HG03095 (cell line): ENCODE data around the gene NME4.

Source experiments
- ATAC-seq: cut with Tn5 transposase; IDR thresholded peaks from one replicate; pipeline ENCODE4 v1.9.1; 2021; ENCODE audit warnings: moderate library complexity; ENCODE audit not compliant: unreplicated experiment

NME4 gene

DNA sequence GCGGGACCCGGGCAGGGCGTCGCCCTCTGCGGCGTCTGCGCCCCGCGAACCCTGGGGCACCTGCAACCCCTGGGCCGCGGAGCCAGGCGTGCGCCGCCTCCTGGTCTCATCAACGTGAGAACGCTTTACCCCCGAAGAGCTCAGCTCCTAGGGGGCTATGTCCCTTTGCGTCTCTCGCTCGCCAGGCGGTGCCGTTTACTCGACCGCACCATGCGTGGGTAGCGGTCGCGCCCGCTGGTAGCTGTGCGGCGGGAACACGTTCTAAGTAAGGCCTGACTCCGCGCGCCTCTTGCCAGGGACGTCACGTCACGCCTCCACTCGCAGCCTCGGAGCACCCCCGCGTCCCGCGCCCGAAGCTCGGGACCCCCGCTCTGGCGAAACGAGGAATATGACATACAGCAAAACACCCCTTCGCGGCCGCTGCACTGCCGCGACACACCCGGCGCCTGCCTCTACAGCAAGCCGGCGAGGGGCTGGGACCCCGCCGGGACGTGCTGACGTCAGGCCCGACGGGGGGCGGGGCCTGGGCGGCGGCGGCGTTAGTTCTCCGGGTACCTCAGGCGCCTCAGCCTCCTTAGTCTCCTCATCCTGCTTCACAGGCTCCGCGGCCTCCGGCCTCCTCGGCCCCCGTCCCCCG lies 28.2 kb downstream of the NME4 start, which contains the start of gene RAB11FIP3:
Gene RAB11FIP3 (plus strand): TSS at position 568 of the 637 bp plus-strand sequence. CDS start 358 bp downstream, outside the sequence.
- ATAC-seq, result peak; percentile 79

GRCh38 chr16:425740-426114 lies 28.7 kb downstream of the NME4 start:
- peak; percentile 30 for ATAC-seq

- ATAC-seq, result no peak
Observed at GRCh38 chr16:426115-426905, 29.3 kb downstream of the NME4 start.

GRCh38 chr16:426906-427249 lies 29.9 kb downstream of the NME4 start:
- ATAC-seq, result no peak

DNA sequence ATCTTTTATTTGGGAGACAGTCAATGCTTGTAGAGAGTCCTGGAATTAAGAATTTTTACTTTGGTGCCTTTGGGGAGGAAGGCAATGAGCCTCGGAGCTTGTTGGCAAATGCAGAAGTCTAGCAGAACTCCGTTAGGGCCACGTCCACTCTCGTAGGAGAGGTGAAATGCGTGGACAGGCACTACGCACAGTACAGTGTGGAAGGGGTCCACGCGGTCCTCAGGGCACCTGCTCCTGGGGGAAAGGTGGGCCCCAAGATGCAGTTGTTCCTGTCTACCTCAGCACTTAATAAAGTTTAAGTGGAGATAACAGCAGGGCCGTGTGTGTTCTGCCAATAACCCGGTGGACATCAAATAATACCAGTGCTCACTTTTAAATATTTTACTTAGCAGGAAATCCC lies 30.3 kb downstream of the NME4 start:
- ATAC-seq, result no peak

DNA sequence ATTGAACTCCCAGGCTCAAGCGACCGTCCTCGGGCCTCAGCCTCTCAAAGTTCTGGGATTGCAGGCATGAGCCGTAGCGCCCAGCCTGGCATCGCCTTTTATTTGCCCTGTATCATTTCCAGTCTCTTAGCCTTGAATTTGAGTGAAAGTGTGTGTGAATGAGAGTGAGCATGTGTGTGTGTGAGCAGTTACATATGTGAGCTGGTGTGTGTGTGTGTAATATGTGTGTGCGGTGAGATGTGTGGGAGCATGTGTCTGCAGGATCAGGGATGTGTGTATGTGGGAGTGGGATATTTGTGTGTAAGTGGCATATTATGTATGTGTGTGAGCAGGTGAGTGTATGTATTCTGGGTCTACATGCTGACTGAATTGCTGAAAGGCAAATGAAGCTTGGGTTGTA lies 33.9 kb downstream of the NME4 start:
- no peak for ATAC-seq

- no peak for ATAC-seq
Observed at GRCh38 chr16:440627-441026, 43.6 kb downstream of the NME4 start.

DNA sequence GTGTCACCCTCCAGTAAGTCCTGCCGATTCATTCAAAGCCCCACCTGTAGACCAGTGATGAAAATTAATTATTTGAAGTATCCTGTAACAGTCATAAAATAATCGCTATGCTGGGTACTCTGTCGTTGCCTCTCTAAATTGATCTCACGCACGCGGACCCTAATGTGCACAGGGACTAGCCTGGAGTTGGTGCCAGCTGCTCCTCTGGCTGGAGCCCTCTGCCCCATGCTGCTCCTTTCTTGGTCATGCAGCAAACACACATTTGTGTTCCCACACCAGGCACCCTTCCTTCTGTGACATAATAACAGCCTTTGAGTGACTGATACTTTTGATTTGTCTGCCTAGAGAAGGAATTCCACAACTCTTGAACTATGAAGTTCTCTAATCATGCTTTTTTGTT lies 44.4 kb downstream of the NME4 start:
- ATAC-seq, result no peak

- ATAC-seq, result no peak
Observed at GRCh38 chr16:442976-443375, 46.0 kb downstream of the NME4 start.

- no peak for ATAC-seq
Observed at GRCh38 chr16:444027-444426, 47.0 kb downstream of the NME4 start.

DNA sequence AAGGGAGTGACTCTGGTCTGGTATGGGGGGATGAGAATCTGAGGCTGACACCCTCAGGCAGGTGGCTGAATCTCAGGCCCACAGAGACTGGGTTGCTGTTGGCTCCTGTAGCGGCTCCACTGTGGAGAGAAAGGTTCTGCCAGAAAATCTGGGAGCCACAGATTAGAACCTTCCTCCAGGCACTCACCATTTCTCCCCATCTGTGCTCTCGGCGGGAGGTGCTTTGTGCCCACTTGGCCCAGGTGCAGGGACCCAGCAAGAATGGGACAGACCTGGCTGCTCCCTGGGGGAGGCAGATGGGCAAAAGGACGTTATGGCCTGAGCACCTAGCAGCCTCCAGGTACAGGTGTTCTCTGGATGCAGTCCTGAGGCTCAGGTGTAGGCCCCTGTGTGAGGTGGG lies 48.6 kb downstream of the NME4 start:
- ATAC-seq, result no peak
